ENCODE data around the gene UBE2S. TPM values are rescaled to one million over a fixed set of nuclear protein-coding genes. Genes with fewer than 3 reads are reported as not detected.

Gene UBE2S
- polyA plus RNA-seq, 3 donors: 16.1 to 40.9 (median 21.9) TPM

- Mint-ChIP-seq H3K27ac (no peak overlapping the region), H3K36me3 (no peaks in the 10 kb centered on the region), H3K9me3 (peaks cover 0 to 17% (median 10%) of the 10 kb centered on the region in 7 donors), H3K4me1 (no peaks in the 10 kb centered on the region), H3K4me3 (no peak overlapping the region), H3K27me3 (ENCODE audit: low read depth in 3 of 3) (peaks cover 21 to 36% (median 28%) of the 10 kb centered on the region in 3 donors)
- peaks cover 5 to 26% of the 10 kb centered on the region in 2 donors for H3K27me3 ChIP-seq (ENCODE audit: control insufficient read depth in 2 of 2, insufficient read depth in 2 of 2, low read length in 2 of 2)
- no peaks in the 10 kb centered on the region for H4K20me1 ChIP-seq (ENCODE audit: insufficient read depth, low read length)
- 18% methylated on average over 48 of the region's 48 CpGs for WGBS (ENCODE audit: insufficient coverage)
- TF ChIP-seq CTCF (IDR thresholded peaks at IDR 0.05): no peak
- no peak overlapping the region for H3K4me3 ChIP-seq (replicated peaks in 1 of 3; ENCODE audit: low read depth in 2 of 3, low read length in 3 of 3)
- H3K27ac ChIP-seq (ENCODE audit: low read depth in 1 of 2, low read length in 2 of 2): no peak overlapping the region
- intact Hi-C loops (cut with micrococcal nuclease): no loop called here
- H2AFZ ChIP-seq (ENCODE audit: insufficient read depth, low read depth, low read length, poor library complexity, severe bottlenecking): no peak overlapping the region
- H3K9ac ChIP-seq (ENCODE audit: insufficient read depth, low read length, poor library complexity, severe bottlenecking): no peak overlapping the region
- no peaks in the 10 kb centered on the region for H3K36me3 ChIP-seq (replicated peaks in 1 of 2; ENCODE audit: control insufficient read depth in 1 of 2, insufficient read depth in 2 of 2, low read length in 2 of 2)
- DNase-seq: no peak
- H3K4me2 ChIP-seq (replicated peaks; ENCODE audit: extremely low read depth, low read length, poor library complexity, severe bottlenecking): no peak overlapping the region
- no peaks in the 10 kb centered on the region for H3K79me2 ChIP-seq (ENCODE audit: insufficient read depth, low read length)
- H3K9me3 ChIP-seq (replicated peaks in 1 of 2; ENCODE audit: control insufficient read depth in 1 of 2, insufficient read depth in 1 of 2, low read length in 2 of 2): peaks cover 0 to 13% of the 10 kb centered on the region in 2 donors
- H3K4me1 ChIP-seq (ENCODE audit: control insufficient read depth in 1 of 2, insufficient read depth in 2 of 2, low read length in 2 of 2): no peaks in the 10 kb centered on the region
Measured at GRCh38 chr19:55433292-55433691, 25.7 kb upstream of the UBE2S start.

- H3K27me3 ChIP-seq (ENCODE audit: control insufficient read depth in 2 of 2, insufficient read depth in 2 of 2, low read length in 2 of 2): peaks cover 5 to 25% of the 10 kb centered on the region in 2 donors
- no peak overlapping the region for H3K4me3 ChIP-seq (replicated peaks in 1 of 3; ENCODE audit: low read depth in 2 of 3, low read length in 3 of 3)
- no peak overlapping the region for H2AFZ ChIP-seq (ENCODE audit: insufficient read depth, low read depth, low read length, poor library complexity, severe bottlenecking)
- DNase-seq: no peak
- Mint-ChIP-seq H3K27ac (no peak overlapping the region), H3K4me3 (peak overlapping the region in 1 of 2 donors; percentile 55), H3K27me3 (ENCODE audit: low read depth in 3 of 3) (peaks cover 17 to 36% (median 30%) of the 10 kb centered on the region in 3 donors), H3K4me1 (no peaks in the 10 kb centered on the region), H3K9me3 (peaks cover 0 to 16% (median 10%) of the 10 kb centered on the region in 7 donors), H3K36me3 (no peaks in the 10 kb centered on the region)
- WGBS (ENCODE audit: insufficient coverage): 88% methylated on average over 13 of the region's 14 CpGs
- no peaks in the 10 kb centered on the region for H3K36me3 ChIP-seq (replicated peaks in 1 of 2; ENCODE audit: control insufficient read depth in 1 of 2, insufficient read depth in 2 of 2, low read length in 2 of 2)
- no peak overlapping the region for H3K4me2 ChIP-seq (replicated peaks; ENCODE audit: extremely low read depth, low read length, poor library complexity, severe bottlenecking)
- TF ChIP-seq CTCF (IDR thresholded peaks at IDR 0.05): no peak
- H3K4me1 ChIP-seq (ENCODE audit: control insufficient read depth in 1 of 2, insufficient read depth in 2 of 2, low read length in 2 of 2): no peaks in the 10 kb centered on the region
- no peak overlapping the region for H3K9ac ChIP-seq (ENCODE audit: insufficient read depth, low read length, poor library complexity, severe bottlenecking)
- intact Hi-C loops (cut with micrococcal nuclease): no loop called here
- H3K79me2 ChIP-seq (ENCODE audit: insufficient read depth, low read length): no peaks in the 10 kb centered on the region
- H4K20me1 ChIP-seq (ENCODE audit: insufficient read depth, low read length): no peaks in the 10 kb centered on the region
- peaks cover 0 to 13% of the 10 kb centered on the region in 2 donors for H3K9me3 ChIP-seq (replicated peaks in 1 of 2; ENCODE audit: control insufficient read depth in 1 of 2, insufficient read depth in 1 of 2, low read length in 2 of 2)
- H3K27ac ChIP-seq (ENCODE audit: low read depth in 1 of 2, low read length in 2 of 2): no peak overlapping the region
Measured at GRCh38 chr19:55432241-55432959, 24.8 kb upstream of the UBE2S start.

Data from CD14-positive monocyte (primary cell).